ENCODE results near the gene TRMT10B. TPM values are rescaled to one million over a fixed set of nuclear protein-coding genes. Genes with fewer than 3 reads are reported as not detected.
"Not testable (repeated sequence)": the region's sequence is repeated elsewhere in the genome, so short reads cannot be mapped to it uniquely, and the experiment has no call there.

TRMT10B gene
- total and polyA plus RNA-seq, 2 donors from 2014 or later = 5.2 to 12.4 TPM

- intact Hi-C loops (cut with DNase I) = no loop called here
- no peak for TF ChIP-seq CTCF (IDR thresholded peaks at IDR 0.05; ENCODE audit: borderline replicate concordance, extremely low read depth, insufficient read depth)
- H3K9ac ChIP-seq (ENCODE audit: low read length in 3 of 3) = no peak overlapping the region
- FAIRE-seq (no peak), DNase-seq (no peak)
- H3K4me1 ChIP-seq (ENCODE audit: control insufficient read depth in 2 of 3, insufficient read depth in 2 of 3, low read depth in 1 of 3, low read length in 3 of 3) = peaks cover 0 to 12% (median 0%) of the 10 kb centered on the region in 3 donors
- no peaks in the 10 kb centered on the region for H3K9me3 ChIP-seq (ENCODE audit: control insufficient read depth in 2 of 3, insufficient read depth in 1 of 3, low read length in 3 of 3)
- H3K36me3 ChIP-seq (ENCODE audit: control insufficient read depth in 2 of 3, insufficient read depth in 3 of 3, low read length in 3 of 3) = no peaks in the 10 kb centered on the region
- H3K27ac ChIP-seq (ENCODE audit: low read depth in 2 of 2, low read length in 2 of 2) = no peak overlapping the region
- H3K4me3 ChIP-seq (ENCODE audit: low read length in 3 of 3) = no peak overlapping the region
- H3K27me3 ChIP-seq (ENCODE audit: control insufficient read depth, insufficient read depth, low read length) = no peaks in the 10 kb centered on the region
Observed at GRCh38 chr9:37806271-37806670, 52.7 kb downstream of the TRMT10B start.

GRCh38 chr9:37809676-37810075, 56.1 kb downstream of the TRMT10B start:
- H3K4me1 ChIP-seq (ENCODE audit: control insufficient read depth in 2 of 3, insufficient read depth in 2 of 3, low read depth in 1 of 3, low read length in 3 of 3); FAIRE-seq; DNase-seq; H3K27me3 ChIP-seq (ENCODE audit: control insufficient read depth, insufficient read depth, low read length); H3K9ac ChIP-seq (ENCODE audit: low read length in 3 of 3); H3K36me3 ChIP-seq (ENCODE audit: control insufficient read depth in 2 of 3, insufficient read depth in 3 of 3, low read length in 3 of 3); H3K27ac ChIP-seq (ENCODE audit: low read depth in 2 of 2, low read length in 2 of 2); H3K4me3 ChIP-seq (ENCODE audit: low read length in 3 of 3); intact Hi-C loops (cut with DNase I); H3K9me3 ChIP-seq (ENCODE audit: control insufficient read depth in 2 of 3, insufficient read depth in 1 of 3, low read length in 3 of 3): not testable (repeated sequence)

- H3K27me3 ChIP-seq (ENCODE audit: control insufficient read depth, insufficient read depth, low read length) = no peaks in the 10 kb centered on the region
- TF ChIP-seq CTCF (IDR thresholded peaks at IDR 0.05; ENCODE audit: borderline replicate concordance, extremely low read depth, insufficient read depth) = no peak
- no peaks in the 10 kb centered on the region for H3K36me3 ChIP-seq (ENCODE audit: control insufficient read depth in 2 of 3, insufficient read depth in 3 of 3, low read length in 3 of 3)
- DNase-seq (no peak), FAIRE-seq (no peak)
- H3K9me3 ChIP-seq (ENCODE audit: control insufficient read depth in 2 of 3, insufficient read depth in 1 of 3, low read length in 3 of 3) = no peaks in the 10 kb centered on the region
- no peak overlapping the region for H3K4me3 ChIP-seq (ENCODE audit: low read length in 3 of 3)
- no peak overlapping the region for H3K27ac ChIP-seq (ENCODE audit: low read depth in 2 of 2, low read length in 2 of 2)
- intact Hi-C loops (cut with DNase I) = no loop called here
- no peak overlapping the region for H3K9ac ChIP-seq (ENCODE audit: low read length in 3 of 3)
- H3K4me1 ChIP-seq (ENCODE audit: control insufficient read depth in 2 of 3, insufficient read depth in 2 of 3, low read depth in 1 of 3, low read length in 3 of 3) = no peaks in the 10 kb centered on the region
Observed at GRCh38 chr9:37811906-37812476, 58.4 kb downstream of the TRMT10B start.

GRCh38 chr9:37812773-37813379, 59.3 kb downstream of the TRMT10B start:
- no peak overlapping the region for H3K9ac ChIP-seq (ENCODE audit: low read length in 3 of 3)
- no peaks in the 10 kb centered on the region for H3K4me1 ChIP-seq (ENCODE audit: control insufficient read depth in 2 of 3, insufficient read depth in 2 of 3, low read depth in 1 of 3, low read length in 3 of 3)
- DNase-seq (no peak), FAIRE-seq (no peak)
- no peaks in the 10 kb centered on the region for H3K27me3 ChIP-seq (ENCODE audit: control insufficient read depth, insufficient read depth, low read length)
- H3K27ac ChIP-seq (ENCODE audit: low read depth in 2 of 2, low read length in 2 of 2) = no peak overlapping the region
- no peaks in the 10 kb centered on the region for H3K9me3 ChIP-seq (ENCODE audit: control insufficient read depth in 2 of 3, insufficient read depth in 1 of 3, low read length in 3 of 3)
- H3K36me3 ChIP-seq (ENCODE audit: control insufficient read depth in 2 of 3, insufficient read depth in 3 of 3, low read length in 3 of 3) = no peaks in the 10 kb centered on the region
- no peak overlapping the region for H3K4me3 ChIP-seq (ENCODE audit: low read length in 3 of 3)
- no peak for TF ChIP-seq CTCF (IDR thresholded peaks at IDR 0.05; ENCODE audit: borderline replicate concordance, extremely low read depth, insufficient read depth)
- intact Hi-C loops (cut with DNase I) = no loop called here
